Heart right ventricle (tissue), 16 donors: ENCODE data around the gene ASB18. TPM values are rescaled to one million over a fixed set of nuclear protein-coding genes. Genes with fewer than 3 reads are reported as not detected.
A peak's percentile ranks its signal among the peaks of the same experiment; 100 is the strongest.

Source experiments
- ATAC-seq, 8 donors: fragments of 200-7000 bp; cut with Tn5 transposase; one replicate each; pipeline ENCODE4 v1.9.1; 2020; ENCODE audit warnings: mild to moderate bottlenecking in 8 of 8, moderate library complexity in 8 of 8, moderate number of reproducible peaks in 1 of 8
- DNase-seq, 2 donors: peaks; one replicate each; pipeline ENCODE4 v3.0.0-alpha.2; 2020
- H3K27ac ChIP-seq, 10 donors: fragments of 200-600 bp; sonication (generic) in 2 of 10; one replicate each; pipeline versions ENCODE4 v1.5.0 to v1.8.0; 2020 to 2022; ENCODE audit warnings: mild to moderate bottlenecking in 3 of 10
- H3K27me3 ChIP-seq, 7 donors: fragments of 200-600 bp; one replicate each; pipeline ENCODE4 v1.8.0; 2021 to 2022; ENCODE audit warnings: mild to moderate bottlenecking in 2 of 7
- H3K36me3 ChIP-seq, 9 donors: fragments of 200-600 bp; sonication (generic) in 1 of 9; one replicate each; pipeline versions ENCODE4 v1.5.0 to v1.8.0; 2020 to 2022; ENCODE audit warnings: mild to moderate bottlenecking in 2 of 9
- H3K4me1 ChIP-seq, 9 donors: fragments of 200-600 bp; sonication (generic) in 1 of 9; one replicate each; pipeline versions ENCODE4 v1.5.0 to v1.8.0; 2020 to 2022; ENCODE audit warnings: mild to moderate bottlenecking in 4 of 9
- H3K4me3 ChIP-seq, 10 donors: fragments of 200-600 bp; sonication (generic) in 2 of 10; one replicate each; pipeline versions ENCODE4 v1.5.0 to v1.8.0; 2020 to 2022; ENCODE audit warnings: mild to moderate bottlenecking in 7 of 10, moderate library complexity in 2 of 10
- H3K9me3 ChIP-seq, 11 donors: fragments of 200-600 bp in 10 of 11; sonication (generic) in 2 of 11; one replicate each; pipeline versions ENCODE4 v1.5.0 to v1.8.0; 2013 to 2022; ENCODE audit warnings: mild to moderate bottlenecking in 2 of 11, control low read depth in 1 of 11, moderate library complexity in 1 of 11
- WGBS, 2 donors: extraction: QIAGEN DNeasy Blood & Tissue Kit; methylation state at CpG; one replicate each; pipeline ENCODE4 v1.1.7; 2013; ENCODE audit warnings: inconsistent platforms in 1 of 2; 5-methylcytosine and 5-hydroxymethylcytosine counted together
- intact Hi-C, 10 donors: fragments of 100-400 bp; cut with DNase I; formaldehyde crosslinking; loops; one replicate each; pipeline versions ENCODE4 v1.11.1 to v1.14.2; 2022
- polyA plus RNA-seq, 2 donors: library from polyadenylated mRNA; stranded (reverse); fragments of 200-250 nt; gene quantifications; one replicate each; pipeline ENCODE4 v1.2.3, GENCODE V29; 2013
- total RNA-seq, 10 donors: library from RNA; stranded (reverse); fragmentation: NEBNext Ultra II Directional in 3 of 10; extraction: Animal tissue kit (Norgen Biotek cat#: 25700) in 3 of 10; gene quantifications; one replicate each; pipeline versions ENCODE4 v1.2.1 to v1.2.4, GENCODE V29; 2021 to 2023
- TF ChIP-seq, protein P1 (sequence below), 9 donors: fragments of 200-600 bp; sonication (generic) in 2 of 9; IDR thresholded peaks; one replicate each; pipeline versions ENCODE4 v1.5.0 to v1.8.0; 2021 to 2022; ENCODE audit warnings: antibody characterized with exemption in 9 of 9, mild to moderate bottlenecking in 5 of 9, moderate library complexity in 1 of 9
- donor health status: Arrhythmogenic right ventricular cardiomyopathy.
- donor health status: ischemic (EF 13 %, LVEDD 7.1; RV severe dilation, severe dysfunction).
- donor health status: healthy with polysubstance abuse.
- donor health status: DM: no; HTN: yes; CAD: no.
- donor health status: DM: no; HTN: no; CAD: no.
- donor health status: ischemic (EF 25% LVEDD 6.9; RV normal size, moderate dysfunction).
- donor health status: ischemic (EF 25% LVEDD 5.7; RV mildly dilated, moderate dysfunction).
- donor health status: healthy.
- donor health status: DM: yes; HTN: yes; CAD: no.
- donor health status: Ischemic cardiomyopathy.
- donor health status: ischemic (EF 35%, LVEDD 5.7; RV mildly dilated, moderate dysfunction).
- donor health status: nonischemic (EF 11% LVEDD 7.7; RV severe dilation, severe dysfunction).
- donor health status: DM: yes; HTN: yes; CAD: no.
- donor health status: PGD.
- donor health status: ischemic (EF 29% LVEDD 5.4; RV normal size, mild dysfunction).
- donor health status: nonischemic (EF 23%, LVEDD 6.1; RV moderate dilation, normal function).

ASB18 gene
- total and polyA plus RNA-seq, 12 donors, result 3.5 to 47.1 (median 20.2) TPM

DNA sequence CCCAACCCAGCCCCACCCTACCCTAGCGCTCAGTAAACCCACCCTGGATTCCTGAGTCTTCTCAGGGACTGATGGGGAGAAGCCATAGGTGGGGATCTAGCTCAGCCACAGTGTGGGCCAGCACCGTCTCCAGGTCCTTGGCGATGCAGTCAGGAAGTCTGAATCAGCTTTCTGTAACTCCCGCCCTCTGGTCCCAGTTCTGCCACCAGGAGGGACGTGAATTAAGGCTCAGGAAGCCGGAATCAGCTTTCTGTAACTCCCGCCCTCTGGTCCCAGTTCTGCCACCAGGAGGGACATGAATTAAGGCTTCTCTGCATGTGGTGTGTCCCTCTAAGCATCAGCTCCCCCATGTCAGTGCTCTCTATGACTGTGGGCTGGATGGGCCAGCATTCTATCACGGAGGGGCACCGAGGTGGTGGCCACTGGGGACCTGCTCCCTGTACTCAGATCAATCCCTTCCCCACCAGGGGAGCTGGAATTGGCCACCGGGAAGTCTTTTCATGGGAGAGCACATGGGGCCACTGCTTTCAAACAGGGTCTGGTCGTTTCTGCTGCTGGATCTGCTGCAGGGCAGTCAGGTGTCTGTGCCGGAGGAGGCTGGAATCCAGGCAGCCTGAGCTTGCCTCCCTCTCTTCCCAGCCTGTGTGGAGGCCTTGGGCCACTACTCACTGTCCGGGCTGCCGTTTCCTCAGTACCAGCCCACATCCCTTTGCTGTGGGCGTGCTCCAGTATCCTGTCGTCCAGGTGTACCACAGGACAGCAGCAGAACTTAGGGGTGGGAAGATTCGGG is 24.7 kb downstream of the ASB18 start:
- ATAC-seq, result peak in 7 of 8 donors; percentile 19 to 48 (median 27)
- H3K4me3 ChIP-seq, result peak overlapping the region in 3 of 10 donors; percentile 9 to 18 (median 10)
- intact Hi-C loops, result no loop called here

DNA sequence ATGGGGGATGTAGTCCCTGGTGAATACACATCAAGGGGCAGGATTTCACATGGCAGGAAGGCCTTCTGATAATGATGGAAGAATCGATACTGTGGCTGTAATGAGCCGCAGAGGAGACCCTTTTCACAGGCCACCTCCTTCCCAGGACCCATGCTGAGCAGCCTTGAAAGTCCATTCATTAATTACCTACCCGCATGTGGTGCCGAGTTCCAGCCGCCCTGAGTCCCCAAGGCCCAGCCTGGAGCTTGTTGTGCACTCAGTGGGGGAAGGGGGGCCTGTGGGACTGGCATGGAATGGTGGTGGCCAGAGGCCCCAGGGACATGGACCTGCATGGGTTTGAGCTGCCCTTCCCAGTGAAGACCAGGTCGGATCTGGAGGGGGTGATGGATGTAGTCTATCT is 25.5 kb downstream of the ASB18 start:
- TF ChIP-seq, protein P1, sequence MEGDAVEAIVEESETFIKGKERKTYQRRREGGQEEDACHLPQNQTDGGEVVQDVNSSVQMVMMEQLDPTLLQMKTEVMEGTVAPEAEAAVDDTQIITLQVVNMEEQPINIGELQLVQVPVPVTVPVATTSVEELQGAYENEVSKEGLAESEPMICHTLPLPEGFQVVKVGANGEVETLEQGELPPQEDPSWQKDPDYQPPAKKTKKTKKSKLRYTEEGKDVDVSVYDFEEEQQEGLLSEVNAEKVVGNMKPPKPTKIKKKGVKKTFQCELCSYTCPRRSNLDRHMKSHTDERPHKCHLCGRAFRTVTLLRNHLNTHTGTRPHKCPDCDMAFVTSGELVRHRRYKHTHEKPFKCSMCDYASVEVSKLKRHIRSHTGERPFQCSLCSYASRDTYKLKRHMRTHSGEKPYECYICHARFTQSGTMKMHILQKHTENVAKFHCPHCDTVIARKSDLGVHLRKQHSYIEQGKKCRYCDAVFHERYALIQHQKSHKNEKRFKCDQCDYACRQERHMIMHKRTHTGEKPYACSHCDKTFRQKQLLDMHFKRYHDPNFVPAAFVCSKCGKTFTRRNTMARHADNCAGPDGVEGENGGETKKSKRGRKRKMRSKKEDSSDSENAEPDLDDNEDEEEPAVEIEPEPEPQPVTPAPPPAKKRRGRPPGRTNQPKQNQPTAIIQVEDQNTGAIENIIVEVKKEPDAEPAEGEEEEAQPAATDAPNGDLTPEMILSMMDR (IDR thresholded peaks at IDR 0.05), result no peak
- peak in 1 of 8 donors; percentile 18 for ATAC-seq
- no peak overlapping the region for H3K4me3 ChIP-seq
- WGBS, 2 donors, result 60 to 75% methylated on average over 6 of the region's 6 CpGs
- peaks cover 0 to 56% (median 47%) of the 10 kb centered on the region in 7 donors for H3K27me3 ChIP-seq
- peaks cover 0 to 9% (median 0%) of the 10 kb centered on the region in 11 donors for H3K9me3 ChIP-seq
- no peak for DNase-seq
- peaks cover 0 to 6% (median 0%) of the 10 kb centered on the region in 9 donors for H3K36me3 ChIP-seq
- H3K27ac ChIP-seq, result peak overlapping the region in 8 of 10 donors; percentile 29 to 93 (median 86)
- peaks cover 7 to 59% (median 17%) of the 10 kb centered on the region in 9 donors for H3K4me1 ChIP-seq
- intact Hi-C loops, result no loop called here

More for the DNA sequence above, 24.7 kb downstream of the ASB18 start:
- 51 to 52% methylated on average over 17 of the region's 17 CpGs for WGBS, 2 donors
- TF ChIP-seq, protein P1 (IDR thresholded peaks at IDR 0.05), result peak in 1 of 9 donors; percentile 9
- Histone ChIP-seq H3K27me3 (peaks cover 0 to 53% (median 40%) of the 10 kb centered on the region in 7 donors), H3K36me3 (no peaks in the 10 kb centered on the region), H3K9me3 (peaks cover 0 to 5% (median 0%) of the 10 kb centered on the region in 11 donors), H3K27ac (peak overlapping the region; percentile 20 to 93 (median 86)), H3K4me1 (peaks cover 7 to 59% (median 17%) of the 10 kb centered on the region in 9 donors)
- no peak for DNase-seq

DNA sequence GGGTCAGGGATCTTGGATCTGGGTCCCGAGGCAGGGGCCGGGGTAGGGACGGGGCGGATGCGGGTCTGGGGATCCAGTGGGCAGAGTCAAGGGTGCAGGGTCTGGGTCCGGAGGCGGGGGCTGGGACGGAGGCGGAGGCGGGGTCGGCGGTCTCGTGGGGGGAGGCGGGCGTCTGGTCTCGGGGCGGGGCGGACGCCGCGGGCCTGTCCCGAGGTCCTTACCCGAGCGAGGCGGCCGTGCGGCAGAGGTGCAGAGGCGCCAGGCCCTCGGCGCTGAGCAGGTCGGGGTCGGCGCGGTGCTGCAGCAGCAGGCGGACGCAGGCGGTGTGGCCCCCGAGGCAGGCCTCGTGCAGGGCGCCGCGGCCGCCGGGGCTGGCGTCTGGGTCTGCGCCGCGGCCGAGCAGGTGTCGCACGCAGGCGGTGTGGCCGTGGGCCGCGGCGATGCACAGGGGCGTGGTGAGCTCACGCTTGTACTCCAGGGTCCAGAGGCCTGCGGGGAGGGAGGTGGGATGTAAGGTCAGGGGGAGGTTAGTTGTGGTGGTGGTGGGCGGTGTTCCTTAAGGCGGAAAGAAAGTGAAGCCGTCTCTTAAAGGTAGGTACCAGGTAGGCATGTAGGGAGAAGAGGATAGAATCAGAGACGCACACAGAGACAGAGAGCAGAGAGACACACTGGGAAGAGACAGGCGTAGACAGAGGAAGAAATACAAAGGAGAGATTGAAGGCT is 26.6 kb downstream of the ASB18 start:
- H3K27ac ChIP-seq, result peak overlapping the region in 8 of 10 donors; percentile 28 to 93 (median 66)
- intact Hi-C loops, result no loop called here
- DNase-seq (peak in 1 of 2 donors; percentile 28), ATAC-seq (peak in 2 of 8 donors; percentile 27 to 39)
- H3K9me3 ChIP-seq, result peaks cover 0 to 20% (median 0%) of the 10 kb centered on the region in 11 donors
- H3K4me3 ChIP-seq, result peak overlapping the region in 4 of 10 donors; percentile 11 to 18 (median 15)
- H3K4me1 ChIP-seq, result peaks cover 7 to 57% (median 17%) of the 10 kb centered on the region in 9 donors
- 18 to 19% methylated on average over 42 to 64 of the region's 64 CpGs for WGBS, 2 donors
- H3K36me3 ChIP-seq, result peaks cover 0 to 6% (median 0%) of the 10 kb centered on the region in 9 donors
- TF ChIP-seq, protein P1 (IDR thresholded peaks at IDR 0.05), result no peak
- peaks cover 0 to 64% (median 54%) of the 10 kb centered on the region in 7 donors for H3K27me3 ChIP-seq
